T-cell (primary cell): ENCODE data around the gene CERS6. TPM values are rescaled to one million over a fixed set of nuclear protein-coding genes. Genes with fewer than 3 reads are reported as not detected.

Experiments
- ATAC-seq, 4 experiments: fragments of 200-7000 bp in 3 of 4; fragments of 150-1000 bp in 1 of 4; cut with Tn5 transposase; replicated peaks in 1 of 4; 1 replicate in 3 of 4; 2 replicates in 1 of 4; pipeline ENCODE4 v1.10.0; 2021; ENCODE audit warnings: moderate library complexity in 3 of 4, mild to moderate bottlenecking in 2 of 4, moderate number of reproducible peaks in 1 of 4
- CTCF ChIA-PET, 2 donors: fragments of 300-600 bp; sonication (Branson Sonifier 250); formaldehyde crosslinking; loops; one replicate each; lab custom pipeline; 2022; ENCODE audit warnings: antibody characterized with exemption in 2 of 2; lab: Charles Lee
- POLR2A ChIA-PET, 2 donors: fragments of 300-600 bp; sonication (Branson Sonifier 250); formaldehyde crosslinking; loops; one replicate each; lab custom pipeline; 2022; ENCODE audit warnings: antibody characterized with exemption in 2 of 2; lab: Charles Lee
- DNase-seq, 35 experiments: peaks; one replicate each; pipeline versions ENCODE4 v3.0.0 to v3.0.0-alpha.2; 2013 to 2023
- H3K27ac ChIP-seq: one replicate; pipeline ENCODE4 v1.5.1; 2013; ENCODE audit warnings: low read length
- H3K27me3 ChIP-seq, 2 experiments: replicated peaks in 1 of 2; 1 replicate in 1 of 2; 2 replicates in 1 of 2; pipeline versions ENCODE4 v1.6.1 to v1.7.0; 2013; ENCODE audit warnings: low read length in 1 of 2, mixed read lengths in 1 of 2; ENCODE audit not compliant: control insufficient read depth in 2 of 2, insufficient read depth in 2 of 2; ENCODE audit errors: extremely low read depth in 1 of 2
- H3K36me3 ChIP-seq, 2 donors: 1 replicate in 1 of 2; 2 replicates in 1 of 2; pipeline versions ENCODE4 v1.6.1 to v1.7.0; 2013; ENCODE audit warnings: low read length in 1 of 2; ENCODE audit not compliant: control insufficient read depth in 2 of 2, insufficient read depth in 1 of 2; ENCODE audit errors: extremely low read depth in 1 of 2
- H3K4me1 ChIP-seq, 2 experiments: 1 replicate in 1 of 2; 2 replicates in 1 of 2; pipeline versions ENCODE4 v1.6.1 to v1.7.0; 2013; ENCODE audit warnings: low read length in 2 of 2, mixed read lengths in 1 of 2; ENCODE audit not compliant: insufficient read depth in 2 of 2, control insufficient read depth in 1 of 2; ENCODE audit errors: extremely low read depth in 1 of 2
- H3K4me3 ChIP-seq, 2 donors: 1 replicate in 1 of 2; 2 replicates in 1 of 2; pipeline versions ENCODE4 v1.5.1 to v1.7.0; 2013; ENCODE audit warnings: mild to moderate bottlenecking in 2 of 2, low read length in 1 of 2, moderate library complexity in 1 of 2; ENCODE audit not compliant: control insufficient read depth in 1 of 2; ENCODE audit errors: extremely low read depth in 1 of 2
- H3K9me3 ChIP-seq: 2 replicates; pipeline ENCODE4 v1.7.0; 2013
- H3K27ac Mint-ChIP-seq, 2 donors: one replicate each; pipeline ENCODE4 v1.8.0; 2020 to 2021; ENCODE audit warnings: mild to moderate bottlenecking in 2 of 2, mixed read lengths in 2 of 2
- H3K27me3 Mint-ChIP-seq, 2 donors: one replicate each; pipeline ENCODE4 v1.8.0; 2021 to 2022; ENCODE audit warnings: mixed read lengths in 2 of 2
- H3K36me3 Mint-ChIP-seq: one replicate; pipeline ENCODE4 v1.8.0; 2021; ENCODE audit warnings: mixed read lengths
- H3K4me1 Mint-ChIP-seq, 3 donors: one replicate each; pipeline ENCODE4 v1.8.0; 2020 to 2022; ENCODE audit warnings: mixed read lengths in 3 of 3, mild to moderate bottlenecking in 1 of 3
- H3K4me3 Mint-ChIP-seq, 3 donors: one replicate each; pipeline ENCODE4 v1.8.0; 2020 to 2022; ENCODE audit warnings: mild to moderate bottlenecking in 3 of 3, mixed read lengths in 3 of 3, moderate library complexity in 3 of 3
- H3K9me3 Mint-ChIP-seq, 3 donors: one replicate each; pipeline ENCODE4 v1.8.0; 2020 to 2022; ENCODE audit warnings: mixed read lengths in 3 of 3
- WGBS: methylation state at CpG from one replicate; pipeline ENCODE4 v1.1.5; 2013; ENCODE audit warnings: missing lambda C conversion rate; ENCODE audit not compliant: insufficient coverage; 5-methylcytosine and 5-hydroxymethylcytosine counted together
- total RNA-seq, 35 experiments: library from RNA in 6 of 35; stranded (reverse) in 6 of 35; fragments of 120-200 nt in 1 of 35; gene quantifications; one replicate each; pipeline versions ENCODE4 v1.2.1 to v1.2.4 and lab custom pipeline; 2013 to 2026

CERS6 gene
- total RNA-seq, 5 donors from 2014 or later (not counting 1 experiment from before 2014, with no cell fraction given), result 11.1 to 20.3 (median 13.6) TPM

DNA sequence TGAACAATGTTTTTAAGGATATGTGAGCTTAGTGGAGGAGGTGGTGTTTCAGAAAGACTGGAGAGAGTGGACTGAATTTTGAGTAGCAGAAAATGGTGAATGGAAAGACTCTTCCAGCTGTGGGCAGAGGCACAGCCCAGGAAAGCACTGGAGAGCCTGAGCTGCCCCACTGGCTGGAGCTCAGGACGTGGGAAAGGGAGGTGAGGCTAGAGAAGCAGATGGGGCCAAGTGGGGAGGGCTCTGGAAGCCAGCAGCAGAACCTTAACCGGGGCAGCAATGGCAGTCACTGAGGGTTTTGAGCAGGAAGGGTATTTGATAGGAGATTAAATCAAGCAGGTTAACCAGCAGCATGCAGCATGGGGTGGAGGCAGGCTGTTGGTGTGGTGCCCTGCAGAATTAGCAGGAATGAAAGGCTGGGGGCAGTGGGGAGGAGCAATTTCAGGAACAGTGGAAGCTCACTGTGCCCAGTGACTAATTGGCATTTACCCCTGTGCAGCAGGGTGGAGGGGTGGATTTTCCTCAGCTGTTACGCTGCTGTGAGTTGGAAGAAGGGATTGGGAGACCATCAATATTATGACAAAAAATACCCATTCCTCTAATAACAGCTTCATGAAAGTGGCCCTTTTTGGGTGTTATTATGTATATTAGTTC is 136.2 kb downstream of the CERS6 start:
- Mint-ChIP-seq H3K27ac (no peak overlapping the region), H3K36me3 (no peaks in the 10 kb centered on the region), H3K9me3 (no peaks in the 10 kb centered on the region), H3K4me3 (no peak overlapping the region), H3K4me1 (peaks cover 28 to 61% (median 42%) of the 10 kb centered on the region in 3 donors), H3K27me3 (no peaks in the 10 kb centered on the region)
- Histone ChIP-seq H3K4me1 (peaks cover 5 to 9% of the 10 kb centered on the region in 2 experiments), H3K27ac (no peak overlapping the region), H3K4me3 (no peak overlapping the region), H3K36me3 (no peaks in the 10 kb centered on the region), H3K27me3 (no peaks in the 10 kb centered on the region), H3K9me3 (no peaks in the 10 kb centered on the region)
- 73% methylated on average over 2 of the region's 3 CpGs for WGBS
- DNase-seq (no peak), ATAC-seq (no peak)
- CTCF ChIA-PET, result no interaction called here
- POLR2A ChIA-PET, result interaction anchor here in 1 of 2 donors (0.6 kb wide), 1 partner anchor 99 kb away, joined by 3 read pairs; no protein-coding TSS in a partner anchor

- no peaks in the 10 kb centered on the region for H3K36me3 ChIP-seq
- H3K4me3 ChIP-seq, result no peak overlapping the region
- H3K27me3 ChIP-seq, result no peaks in the 10 kb centered on the region
- no peaks in the 10 kb centered on the region for H3K9me3 ChIP-seq
- no peaks in the 10 kb centered on the region for H3K9me3 Mint-ChIP-seq
- H3K27me3 Mint-ChIP-seq, result no peaks in the 10 kb centered on the region
- no peak overlapping the region for H3K27ac ChIP-seq
- no peak for ATAC-seq
- no peak overlapping the region for H3K4me3 Mint-ChIP-seq
- H3K4me1 Mint-ChIP-seq, result peaks cover 31 to 60% (median 47%) of the 10 kb centered on the region in 3 donors
- no CpG with 5 or more reads among the region's 1 CpG for WGBS
- H3K27ac Mint-ChIP-seq, result no peak overlapping the region
- DNase-seq, result no peak
- CTCF ChIA-PET, result no interaction called here
- H3K4me1 ChIP-seq, result peaks cover 5 to 9% of the 10 kb centered on the region in 2 experiments
- peaks cover 6% of the 10 kb centered on the region for H3K36me3 Mint-ChIP-seq
- POLR2A ChIA-PET, result no interaction called here
These were observed 137.6 kb downstream of the CERS6 start for GRCh38 chr2:168593713-168594112.

DNA sequence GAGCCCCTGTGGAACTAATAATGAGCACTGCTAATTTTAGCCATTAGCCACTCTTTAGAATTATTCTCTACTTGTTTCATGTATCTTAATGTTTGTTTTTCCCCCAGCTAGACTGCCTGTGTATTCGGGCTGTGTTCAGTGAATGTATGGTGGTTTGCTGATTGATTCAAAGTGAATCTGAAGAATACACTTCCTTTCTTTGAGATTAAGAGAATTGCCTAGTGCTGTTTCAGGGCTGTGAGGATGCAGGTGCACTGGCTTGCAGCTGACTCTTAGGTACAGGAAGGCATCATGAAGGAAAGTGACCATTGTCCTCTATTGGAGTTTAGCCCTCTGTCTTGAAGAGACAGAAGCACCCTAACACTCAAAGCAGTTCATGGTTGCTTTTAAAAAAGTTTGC is 138.7 kb downstream of the CERS6 start:
- WGBS, result no CpG with 5 or more reads among the region's 1 CpG
- Histone ChIP-seq H3K27ac (no peak overlapping the region), H3K4me1 (peaks cover 5 to 9% of the 10 kb centered on the region in 2 experiments), H3K27me3 (no peaks in the 10 kb centered on the region), H3K36me3 (no peaks in the 10 kb centered on the region), H3K9me3 (no peaks in the 10 kb centered on the region), H3K4me3 (no peak overlapping the region)
- POLR2A ChIA-PET, result no interaction called here
- Mint-ChIP-seq H3K4me3 (peak overlapping the region in 1 of 3 donors; percentile 6), H3K36me3 (peaks cover 8% of the 10 kb centered on the region), H3K4me1 (peaks cover 28 to 60% (median 47%) of the 10 kb centered on the region in 3 donors), H3K27ac (peak overlapping the region in 1 of 2 donors; percentile 7), H3K9me3 (no peaks in the 10 kb centered on the region), H3K27me3 (no peaks in the 10 kb centered on the region)
- DNase-seq (no peak), ATAC-seq (peak in 1 of 4 experiments; percentile 34)
- CTCF ChIA-PET, result no interaction called here

DNA sequence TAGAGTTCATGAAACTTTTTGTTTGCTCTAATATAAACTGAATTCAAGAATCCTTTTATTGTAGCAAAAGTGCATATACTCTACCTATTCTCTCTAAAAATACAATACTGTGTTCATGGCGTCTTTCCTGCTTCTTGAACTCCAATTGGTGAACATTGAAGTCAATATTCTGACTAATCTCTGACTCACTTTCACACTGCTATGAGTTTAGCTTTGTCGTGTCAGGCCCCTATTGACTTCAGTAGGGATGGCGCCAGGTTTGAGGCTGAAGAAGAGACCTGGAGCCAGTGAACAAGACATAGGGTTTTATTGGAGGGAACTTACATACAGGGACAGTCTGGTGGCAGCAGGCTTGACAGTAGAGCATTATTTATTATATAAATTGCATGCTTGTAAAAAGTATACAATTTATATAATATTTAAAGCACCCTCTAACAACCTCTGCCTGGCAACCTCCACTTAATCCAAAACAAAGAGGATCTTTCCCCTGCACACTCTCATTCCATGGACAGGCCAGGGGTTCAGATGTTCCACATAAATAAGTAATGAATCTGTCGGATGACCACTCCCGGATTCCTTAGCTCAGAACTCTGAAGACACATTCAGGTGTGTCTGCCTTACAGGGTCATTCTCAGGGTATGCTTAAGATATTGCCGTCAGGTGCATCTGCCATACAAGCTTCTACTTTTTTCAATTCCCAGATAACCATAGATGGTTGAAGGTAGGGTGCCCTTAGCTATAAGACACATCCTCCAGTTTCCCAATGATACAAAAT is 141.0 kb downstream of the CERS6 start:
- Histone ChIP-seq H3K9me3 (no peaks in the 10 kb centered on the region), H3K27me3 (no peaks in the 10 kb centered on the region), H3K36me3 (no peaks in the 10 kb centered on the region), H3K4me3 (no peak overlapping the region), H3K4me1 (peaks cover 5 to 9% of the 10 kb centered on the region in 2 experiments), H3K27ac (no peak overlapping the region)
- H3K9me3 Mint-ChIP-seq, result no peaks in the 10 kb centered on the region
- CTCF ChIA-PET, result interaction anchor here in 1 of 2 donors (0.6 kb wide), 1 partner anchor 539 kb away, joined by 3 read pairs; no protein-coding TSS in a partner anchor
- WGBS, result 100% methylated on average over 2 of the region's 6 CpGs
- H3K4me3 Mint-ChIP-seq, result no peak overlapping the region
- peaks cover 14% of the 10 kb centered on the region for H3K36me3 Mint-ChIP-seq
- no peak overlapping the region for H3K27ac Mint-ChIP-seq
- DNase-seq (no peak), ATAC-seq (no peak)
- H3K4me1 Mint-ChIP-seq, result peaks cover 38 to 72% (median 52%) of the 10 kb centered on the region in 3 donors
- POLR2A ChIA-PET, result interaction anchor here in 1 of 2 donors (0.6 kb wide), 1 partner anchor 186 kb away, joined by 6 read pairs; no protein-coding TSS in a partner anchor
- H3K27me3 Mint-ChIP-seq, result no peaks in the 10 kb centered on the region

DNA sequence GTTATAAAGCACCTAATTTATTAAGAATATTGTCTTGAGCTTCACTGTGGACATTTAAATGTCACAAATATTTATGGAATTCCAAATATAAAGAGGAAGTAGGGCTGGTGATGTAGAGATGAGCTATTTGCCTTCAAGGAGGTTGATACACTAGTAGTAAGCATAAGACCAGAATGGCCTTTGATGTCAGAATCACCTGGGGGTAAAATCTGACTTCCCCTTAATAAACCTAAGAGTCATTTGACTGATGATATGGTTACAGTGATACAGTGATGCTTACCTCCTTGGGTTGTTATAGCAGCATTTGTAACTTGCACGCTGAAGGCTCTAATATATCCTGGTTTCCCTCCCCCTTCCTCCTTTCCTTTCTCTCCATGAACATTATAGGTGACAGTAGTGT is 143.7 kb downstream of the CERS6 start:
- H3K4me1 Mint-ChIP-seq, result peaks cover 31 to 60% (median 33%) of the 10 kb centered on the region in 3 donors

GRCh38 chr2:168600949-168601348 is 144.9 kb downstream of the CERS6 start:
- H3K4me3 Mint-ChIP-seq, result no peak overlapping the region
- ChIA-PET CTCF (no interaction called here), POLR2A (no interaction called here)
- H3K27ac ChIP-seq, result no peak overlapping the region
- no peaks in the 10 kb centered on the region for H3K9me3 ChIP-seq
- no peak for ATAC-seq
- H3K27ac Mint-ChIP-seq, result no peak overlapping the region
- no peak overlapping the region for H3K4me3 ChIP-seq
- H3K27me3 ChIP-seq, result no peaks in the 10 kb centered on the region
- DNase-seq, result no peak
- H3K36me3 ChIP-seq, result no peaks in the 10 kb centered on the region
- H3K4me1 Mint-ChIP-seq, result peaks cover 22 to 54% (median 23%) of the 10 kb centered on the region in 3 donors
- H3K9me3 Mint-ChIP-seq, result peaks cover 6 to 15% (median 12%) of the 10 kb centered on the region in 3 donors
- no peaks in the 10 kb centered on the region for H3K27me3 Mint-ChIP-seq
- H3K36me3 Mint-ChIP-seq, result peaks cover 27% of the 10 kb centered on the region
- no CpG with 5 or more reads among the region's 2 CpGs for WGBS
- H3K4me1 ChIP-seq, result no peaks in the 10 kb centered on the region

More for the DNA sequence above, 143.7 kb downstream of the CERS6 start:
- Mint-ChIP-seq H3K27me3 (no peaks in the 10 kb centered on the region), H3K36me3 (peaks cover 20% of the 10 kb centered on the region), H3K9me3 (peaks cover under 1 to 8% (median 6%) of the 10 kb centered on the region in 3 donors), H3K27ac (no peak overlapping the region), H3K4me3 (no peak overlapping the region)
- no peak for DNase-seq
- whole genome bisulfite sequencing, result no CpG with 5 or more reads among the region's 1 CpG
- Histone ChIP-seq H3K36me3 (no peaks in the 10 kb centered on the region), H3K27ac (no peak overlapping the region), H3K27me3 (no peaks in the 10 kb centered on the region), H3K9me3 (no peaks in the 10 kb centered on the region), H3K4me1 (peaks cover 0 to 5% of the 10 kb centered on the region in 2 experiments), H3K4me3 (no peak overlapping the region)
- ChIA-PET POLR2A (no interaction called here), CTCF (interaction anchor here in 1 of 2 donors (0.6 kb wide), 1 partner anchor 71 kb away, joined by 5 read pairs; no protein-coding TSS in a partner anchor)
- no peak for ATAC-seq
